HG02610 (cell line): Measurements from ENCODE around the gene GZMM.
"Not testable (repeated sequence)": the region's sequence is repeated elsewhere in the genome, so short reads cannot be mapped to it uniquely, and the experiment has no call there.

Source experiments
- ATAC-seq: cut with Tn5 transposase; IDR thresholded peaks from one replicate; pipeline ENCODE4 v1.9.1; 2021; ENCODE audit warnings: mild to moderate bottlenecking, moderate library complexity; ENCODE audit not compliant: unreplicated experiment

GZMM gene

GRCh38 chr19:580274-580835 is 36.5 kb downstream of the GZMM start:
- ATAC-seq, result no peak

GRCh38 chr19:581399-582111 is 37.7 kb downstream of the GZMM start:
- ATAC-seq, result no peak

- no peak for ATAC-seq
These were observed 38.8 kb downstream of the GZMM start for GRCh38 chr19:582497-583197.

GRCh38 chr19:583198-583967 is 39.5 kb downstream of the GZMM start:
- ATAC-seq, result no peak

GRCh38 chr19:583968-584239 is 40.1 kb downstream of the GZMM start:
- ATAC-seq, result no peak

- no peak for ATAC-seq
These were observed 40.6 kb downstream of the GZMM start for GRCh38 chr19:584240-585001.

- not testable (repeated sequence) for ATAC-seq
These were observed 41.3 kb downstream of the GZMM start for GRCh38 chr19:585146-585545.

- no peak for ATAC-seq
These were observed 41.8 kb downstream of the GZMM start for GRCh38 chr19:585551-586110.

- ATAC-seq, result no peak
These were observed 44.4 kb downstream of the GZMM start for GRCh38 chr19:588093-588740.

- no peak for ATAC-seq
These were observed 45.2 kb downstream of the GZMM start for GRCh38 chr19:588741-589692.

GRCh38 chr19:589693-590395 is 46.0 kb downstream of the GZMM start, which contains the start of gene HCN2:
TSS of gene HCN2 (plus strand) at chr19:589881. CDS start at chr19:589946, 65 bp downstream.
- no peak for ATAC-seq

GRCh38 chr19:590396-590745 is 46.5 kb downstream of the GZMM start:
- ATAC-seq, result no peak

GRCh38 chr19:590750-591098 is 46.9 kb downstream of the GZMM start:
- no peak for ATAC-seq

- ATAC-seq, result no peak
These were observed 47.5 kb downstream of the GZMM start for GRCh38 chr19:591099-591958.

GRCh38 chr19:592101-592500 is 48.2 kb downstream of the GZMM start:
- no peak for ATAC-seq

GRCh38 chr19:593055-593454 is 49.2 kb downstream of the GZMM start:
- ATAC-seq, result no peak

- ATAC-seq, result no peak
These were observed 49.7 kb downstream of the GZMM start for GRCh38 chr19:593505-593904.
